HPDE6-E6E7 (cell line): Measurements from ENCODE around the gene CYP4A22.
"Not testable (repeated sequence)": the region's sequence is repeated elsewhere in the genome, so short reads cannot be mapped to it uniquely, and the experiment has no call there.

ENCODE experiments used
- DNase-seq: peaks from one replicate; pipeline ENCODE4 v3.0.0; 2011; ENCODE audit warnings: missing footprints; ENCODE audit errors: extremely low spot score

The CYP4A22 gene

DNA sequence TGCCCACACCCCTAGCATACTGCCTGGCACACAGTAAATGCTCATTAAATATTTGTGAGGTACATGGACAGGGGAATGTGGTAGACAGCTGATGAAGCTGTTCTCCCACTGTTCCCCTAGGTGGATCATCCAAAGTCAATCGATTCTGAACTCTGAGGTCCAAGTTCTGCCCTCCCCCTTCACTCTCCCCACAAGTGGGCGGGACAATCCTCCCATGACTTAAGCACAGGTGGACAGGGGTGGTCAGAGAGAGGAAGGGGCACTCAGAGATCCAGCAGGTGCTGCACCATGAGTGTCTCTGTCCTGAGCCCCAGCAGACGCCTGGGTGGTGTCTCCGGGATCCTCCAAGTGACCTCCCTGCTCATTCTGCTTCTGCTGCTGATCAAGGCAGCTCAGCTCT is at the start of gene CYP4A22:
CYP4A22 (plus strand) TSS at position 244 of the 400 bp plus-strand sequence; CDS start at position 289, 45 bp downstream.
- DNase-seq = no peak

- DNase-seq = not testable (repeated sequence)
These were observed 47.9 kb upstream of the CYP4A22 start for GRCh38 chr1:47089356-47089755.

DNA sequence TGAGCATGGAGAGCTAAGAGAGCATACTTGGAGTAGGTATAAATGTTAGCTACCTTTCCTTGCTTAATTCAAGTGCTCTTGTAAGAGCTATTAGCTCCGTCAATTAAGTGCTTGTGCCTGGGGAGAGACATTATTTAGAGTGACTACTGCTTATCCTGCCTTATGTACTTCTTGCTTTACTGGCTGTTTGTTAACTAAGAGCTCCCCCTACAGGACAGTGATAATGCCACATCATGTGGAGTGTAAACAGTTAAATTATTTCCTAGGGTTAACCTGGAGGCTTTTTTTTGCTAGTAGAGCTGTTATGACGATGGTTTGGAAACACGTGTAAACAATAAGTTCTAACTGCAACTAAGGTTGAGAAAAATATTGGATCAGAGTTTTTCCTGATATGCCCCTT is 45.8 kb upstream of the CYP4A22 start:
- not testable (repeated sequence) for DNase-seq

- DNase-seq = no peak
These were observed 32.4 kb upstream of the CYP4A22 start for GRCh38 chr1:47104816-47105215.

DNA sequence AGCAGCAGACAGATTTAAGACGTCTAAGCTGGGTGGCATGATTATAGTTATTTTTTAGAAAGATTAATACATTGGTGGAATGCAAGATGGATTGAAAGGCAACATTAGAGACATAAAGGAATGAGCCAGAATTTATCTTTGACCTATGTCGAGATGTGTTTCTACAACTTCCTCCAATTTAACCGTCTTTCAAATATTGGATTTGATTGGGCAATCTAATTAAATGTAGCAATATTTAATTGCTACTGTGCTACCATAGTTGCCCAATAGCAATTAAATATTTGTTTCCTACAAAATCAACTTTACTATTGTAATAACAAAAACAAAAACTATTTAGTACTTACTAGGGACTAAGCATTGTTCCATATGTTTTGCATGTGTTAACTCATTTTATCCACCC is 30.4 kb upstream of the CYP4A22 start:
- DNase-seq = no peak

GRCh38 chr1:47107851-47108574 is 29.2 kb upstream of the CYP4A22 start:
- peak; percentile 71 for DNase-seq

- DNase-seq = not testable (repeated sequence)
These were observed 27.8 kb upstream of the CYP4A22 start for GRCh38 chr1:47109482-47109881.

DNA sequence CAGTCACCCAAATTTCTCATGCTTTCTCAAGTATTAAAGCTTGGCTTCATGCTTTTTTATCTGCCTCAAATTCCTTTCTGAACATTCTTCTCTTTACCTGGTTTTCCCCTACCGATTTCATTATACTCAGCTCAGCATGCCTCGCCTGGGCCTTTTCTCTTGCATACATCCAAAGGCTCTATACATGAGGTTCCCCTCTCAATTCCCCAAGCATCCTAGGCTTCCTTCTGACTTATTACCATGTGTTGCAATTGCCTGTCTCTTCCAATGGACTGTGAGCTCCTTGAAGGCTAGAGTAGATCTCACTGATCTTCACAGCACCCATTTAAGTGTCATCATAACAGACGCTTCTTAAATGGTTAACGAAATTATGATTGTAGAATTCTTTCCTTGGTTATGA is 24.1 kb upstream of the CYP4A22 start:
- DNase-seq = no peak

DNA sequence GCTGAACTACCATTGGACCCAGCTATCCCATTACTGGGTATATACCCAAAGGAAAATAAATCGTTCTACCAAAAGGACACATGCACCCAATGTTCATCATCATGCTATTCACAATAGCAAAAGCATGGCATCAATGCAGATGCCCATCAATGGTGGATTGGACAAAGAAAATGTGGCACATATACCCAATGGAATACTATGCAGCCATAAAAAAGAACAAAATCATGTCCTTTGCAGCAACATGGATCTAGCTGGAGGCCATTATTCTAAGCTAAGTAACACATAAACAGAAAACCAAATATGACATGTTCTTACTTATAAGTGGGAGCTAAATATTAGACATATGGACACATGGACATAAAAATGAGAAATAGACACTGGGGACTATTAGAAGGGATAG is 16.2 kb upstream of the CYP4A22 start:
- not testable (repeated sequence) for DNase-seq

GRCh38 chr1:47124834-47125233 is 12.4 kb upstream of the CYP4A22 start:
- not testable (repeated sequence) for DNase-seq

- DNase-seq = not testable (repeated sequence)
These were observed 10.2 kb upstream of the CYP4A22 start for GRCh38 chr1:47126997-47127396.

DNA sequence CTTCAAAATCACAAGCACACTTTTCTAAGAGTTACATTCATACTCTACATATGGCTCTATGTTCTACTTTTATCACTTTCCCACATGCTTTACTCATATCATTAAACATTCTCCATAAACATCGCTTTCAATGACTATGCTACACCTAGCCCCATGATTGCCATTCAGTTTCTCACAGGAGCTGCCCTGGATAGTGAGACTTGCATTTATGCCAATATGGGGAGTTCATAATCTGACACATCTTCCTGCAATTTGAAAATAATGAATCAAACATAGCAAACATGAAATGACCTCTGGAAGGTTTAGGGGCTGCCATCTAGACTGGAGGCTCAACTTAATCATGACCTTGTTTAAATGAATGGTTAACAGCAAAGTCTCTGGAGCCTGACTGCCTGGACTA is 9.0 kb upstream of the CYP4A22 start:
- no peak for DNase-seq

GRCh38 chr1:47128854-47129253 is 8.4 kb upstream of the CYP4A22 start:
- not testable (repeated sequence) for DNase-seq

DNA sequence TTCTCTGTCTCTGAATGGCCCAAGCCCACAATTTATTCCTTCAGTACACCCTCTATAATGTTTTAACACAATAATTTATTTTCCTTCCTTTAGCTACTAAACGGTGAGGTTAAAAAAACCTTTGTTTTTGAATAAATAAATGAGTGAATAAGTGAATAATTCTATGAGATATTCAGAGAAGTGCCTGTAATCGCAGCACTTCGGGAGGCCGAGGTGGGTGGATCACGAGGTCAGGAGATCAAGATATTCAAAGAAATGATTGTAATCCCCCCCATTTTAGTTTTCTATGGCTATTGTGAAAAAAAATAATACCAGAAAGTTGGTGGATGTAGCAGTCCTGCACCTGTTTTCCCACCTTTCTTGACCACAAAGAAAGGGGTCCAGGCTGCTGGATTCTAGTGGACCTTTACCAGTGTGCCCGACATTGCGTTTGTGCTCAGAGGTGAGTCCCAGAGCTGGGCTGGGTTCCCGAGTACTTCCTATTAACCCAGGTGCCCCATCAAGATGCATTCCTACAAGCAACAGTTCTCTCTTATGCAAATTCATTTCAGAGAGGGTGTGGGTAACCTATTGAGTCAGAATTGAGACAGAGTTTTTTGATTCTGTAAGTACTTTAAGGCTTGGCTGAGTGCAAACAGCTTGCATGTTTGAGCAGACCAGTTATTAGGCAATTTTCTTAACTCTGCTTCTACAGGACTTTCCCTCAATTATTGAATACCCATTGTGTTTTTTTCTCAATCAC is 7.6 kb upstream of the CYP4A22 start:
- DNase-seq = not testable (repeated sequence)

- not testable (repeated sequence) for DNase-seq
These were observed 4.6 kb upstream of the CYP4A22 start for GRCh38 chr1:47132665-47133064.

DNA sequence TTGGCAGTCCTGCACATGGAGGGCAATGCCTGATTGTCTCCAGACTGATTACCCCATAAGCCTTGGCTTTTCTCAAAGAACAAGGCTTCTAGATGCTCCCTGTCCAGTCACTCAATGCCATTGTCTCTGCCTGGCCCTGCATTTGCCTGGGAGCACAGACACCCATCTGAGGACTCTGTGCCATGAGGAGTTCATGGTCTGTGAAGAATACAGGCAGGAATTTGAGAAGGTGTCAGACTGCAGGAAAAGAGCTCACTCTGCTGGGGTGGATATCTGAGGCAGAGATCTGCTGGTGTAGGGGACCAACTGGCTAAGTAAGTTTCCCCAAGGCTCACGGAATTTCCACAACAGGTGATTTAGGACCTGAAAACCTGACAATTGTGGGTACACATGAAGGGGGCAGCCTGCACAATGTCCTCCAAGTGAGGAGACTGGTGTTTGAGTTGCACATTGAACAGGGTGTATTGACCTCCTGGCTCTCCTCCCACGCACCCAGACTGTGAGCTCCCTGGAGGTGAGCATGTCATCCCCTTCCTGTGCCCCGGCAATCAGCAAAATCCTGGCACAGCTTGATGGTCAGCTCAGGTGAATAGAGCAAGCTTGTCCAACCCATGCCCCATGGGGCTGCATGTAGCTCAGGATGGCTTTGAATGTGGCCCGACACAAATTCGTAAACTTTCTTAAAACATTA is 829 bp downstream of the CYP4A22 start:
- no peak for DNase-seq

GRCh38 chr1:47140358-47140757 is 3.1 kb downstream of the CYP4A22 start:
- DNase-seq = not testable (repeated sequence)

GRCh38 chr1:47143654-47144053 is 6.4 kb downstream of the CYP4A22 start:
- DNase-seq = not testable (repeated sequence)

DNA sequence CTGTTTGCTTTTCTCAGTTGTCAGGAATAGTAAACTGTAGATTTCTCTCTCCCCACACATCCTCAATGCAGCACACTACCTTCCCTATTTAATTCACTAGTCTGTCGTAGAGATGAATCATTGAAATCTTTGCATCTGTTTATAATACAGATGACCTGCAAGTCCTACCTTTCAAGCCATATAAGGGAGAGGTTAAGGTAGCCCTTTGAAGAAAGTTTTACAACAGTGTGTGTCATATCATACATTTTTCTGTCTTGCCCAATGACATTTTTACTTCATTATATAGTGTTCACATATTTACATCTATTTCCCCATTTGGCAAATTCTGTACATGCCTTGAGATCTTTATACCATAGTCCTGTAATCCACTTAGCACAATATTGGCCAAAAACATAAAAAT is 9.3 kb downstream of the CYP4A22 start:
- not testable (repeated sequence) for DNase-seq

DNA sequence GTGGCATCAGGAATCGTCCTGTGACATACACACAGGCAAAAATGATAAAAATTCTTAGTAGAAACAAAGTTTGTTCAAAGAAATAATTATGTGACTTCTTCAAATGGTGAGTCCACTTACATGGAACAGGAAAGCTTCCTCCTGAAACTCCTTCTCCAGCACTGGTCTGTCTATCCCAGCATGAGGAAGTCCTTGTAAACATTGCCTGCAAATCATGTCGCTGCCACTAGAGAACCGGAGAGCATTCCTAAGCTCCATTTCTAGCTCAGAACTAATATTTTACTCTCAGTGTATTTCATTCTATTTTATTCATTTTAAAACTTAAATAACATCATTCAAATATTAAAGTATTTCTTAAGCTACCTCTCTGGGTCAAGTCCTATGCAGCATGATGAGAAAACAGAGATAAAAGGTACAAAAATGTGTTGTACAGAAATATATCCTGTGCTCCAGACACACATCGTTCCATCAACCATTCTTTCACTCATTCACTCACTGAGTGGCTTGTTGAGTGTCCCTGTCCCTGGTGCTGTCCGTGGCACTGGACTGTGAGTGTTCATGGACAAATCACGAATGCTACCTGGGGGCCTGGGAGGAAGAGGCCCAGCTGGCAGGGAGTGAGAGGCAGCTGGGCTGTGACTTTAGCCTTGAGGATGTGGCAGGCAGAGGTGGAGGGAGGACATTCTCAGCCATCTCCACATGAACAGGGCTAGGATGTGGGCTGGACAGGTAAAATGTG is 10.0 kb downstream of the CYP4A22 start:
- DNase-seq = no peak

DNA sequence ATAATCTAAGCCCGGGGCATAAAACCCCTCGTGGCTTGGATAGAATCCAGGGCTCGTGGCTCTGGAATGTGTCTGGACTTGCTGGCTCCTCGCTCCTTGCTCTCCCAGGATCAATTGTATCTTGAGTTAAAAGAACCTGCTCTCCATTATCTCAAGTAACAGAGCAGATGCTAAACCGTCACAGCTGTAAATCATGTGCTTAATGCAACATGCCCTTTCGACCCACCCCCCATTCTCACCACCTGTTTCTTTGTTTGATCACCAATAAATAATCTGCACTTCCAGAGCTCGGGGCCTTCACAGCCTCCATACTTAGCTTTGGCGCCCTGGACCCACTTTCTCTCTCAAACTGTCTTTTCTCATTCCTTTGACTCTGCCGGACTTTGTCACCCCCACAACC is 11.9 kb downstream of the CYP4A22 start:
- DNase-seq = not testable (repeated sequence)

DNA sequence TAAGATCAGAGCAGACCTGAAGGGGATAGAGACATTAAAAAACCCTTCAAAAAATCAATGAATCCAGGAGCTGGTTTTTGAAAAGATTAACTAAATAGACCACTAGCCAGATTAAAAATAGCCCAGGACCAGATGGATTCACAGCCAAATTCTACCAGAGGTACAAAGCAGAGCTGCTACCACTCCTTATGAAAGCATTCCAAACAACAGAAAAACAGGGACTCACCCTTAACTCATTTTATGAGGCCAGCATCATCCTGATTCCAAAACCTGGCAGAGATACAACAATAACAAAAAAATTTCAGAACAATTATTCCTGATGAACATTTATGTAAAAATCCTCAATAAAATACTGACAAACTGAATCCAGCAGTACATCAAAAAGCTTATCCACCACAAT is 19.2 kb downstream of the CYP4A22 start:
- DNase-seq = not testable (repeated sequence)
